ENCODE measurements around the gene LIPC. TPM values are rescaled to one million over a fixed set of nuclear protein-coding genes. Genes with fewer than 3 reads are reported as not detected.

LIPC gene
- under 1 TPM; 0.60 to 0.68 TPM for total RNA-seq

GRCh38 chr15:58431221-58432149, at the start of gene LIPC:
TSS of gene LIPC (plus strand) at chr15:58431991. CDS start at chr15:58432033, 42 bp downstream.
- Mint-ChIP-seq H3K27ac (no peak within 1 kb of the TSS), H3K9me3 (no peaks in the 10 kb centered on the region), H3K27me3 (no peaks in the 10 kb centered on the region), H3K4me3 (no peak within 1 kb of the TSS), H3K4me1 (no peaks in the 10 kb centered on the region), H3K36me3 (ENCODE audit: low read depth) (no peaks in the 10 kb centered on the region)
- ChIA-PET CTCF (interaction anchor here (0.7 kb wide), 1 partner anchor 162 kb away, joined by 3 read pairs; no protein-coding TSS in a partner anchor), POLR2A (no interaction called here)
- no peak for DNase-seq

- ChIA-PET POLR2A (no interaction called here), CTCF (no interaction called here)
- Mint-ChIP-seq H3K27me3 (peaks cover 2% of the 10 kb centered on the region), H3K4me1 (no peaks in the 10 kb centered on the region), H3K9me3 (peaks cover 4% of the 10 kb centered on the region), H3K27ac (no peak overlapping the region), H3K4me3 (no peak overlapping the region), H3K36me3 (ENCODE audit: low read depth) (no peaks in the 10 kb centered on the region)
- DNase-seq = no peak
Measured at GRCh38 chr15:58383876-58384275, 47.9 kb upstream of the LIPC start.

GRCh38 chr15:58384667-58385066, 47.1 kb upstream of the LIPC start:
- Mint-ChIP-seq H3K9me3 (no peaks in the 10 kb centered on the region), H3K4me1 (no peaks in the 10 kb centered on the region), H3K27ac (no peak overlapping the region), H3K36me3 (ENCODE audit: low read depth) (no peaks in the 10 kb centered on the region), H3K4me3 (no peak overlapping the region), H3K27me3 (peaks cover 2% of the 10 kb centered on the region)
- DNase-seq = no peak
- ChIA-PET POLR2A (interaction anchor here (0.8 kb wide), 1 partner anchor 26 kb away, joined by 3 read pairs; no protein-coding TSS in a partner anchor), CTCF (no interaction called here)

GRCh38 chr15:58386081-58386480, 45.7 kb upstream of the LIPC start:
- Mint-ChIP-seq H3K9me3 (no peaks in the 10 kb centered on the region), H3K27ac (no peak overlapping the region), H3K4me3 (no peak overlapping the region), H3K27me3 (peaks cover 4% of the 10 kb centered on the region), H3K4me1 (no peaks in the 10 kb centered on the region), H3K36me3 (ENCODE audit: low read depth) (no peaks in the 10 kb centered on the region)
- DNase-seq = no peak
- ChIA-PET CTCF (interaction anchor here (1.7 kb wide), 1 partner anchor 158 kb away, joined by 5 read pairs; no protein-coding TSS in a partner anchor), POLR2A (no interaction called here)

GRCh38 chr15:58386641-58387040, 45.1 kb upstream of the LIPC start:
- ChIA-PET CTCF (interaction anchor here (1.7 kb wide), 1 partner anchor 159 kb away, joined by 5 read pairs; no protein-coding TSS in a partner anchor), POLR2A (no interaction called here)
- H3K9me3 Mint-ChIP-seq = no peaks in the 10 kb centered on the region
- H3K36me3 Mint-ChIP-seq (ENCODE audit: low read depth) = no peaks in the 10 kb centered on the region
- no peak overlapping the region for H3K4me3 Mint-ChIP-seq
- no peak for DNase-seq
- peaks cover 6% of the 10 kb centered on the region for H3K27me3 Mint-ChIP-seq
- no peaks in the 10 kb centered on the region for H3K4me1 Mint-ChIP-seq
- no peak overlapping the region for H3K27ac Mint-ChIP-seq

GRCh38 chr15:58387130-58387529, 44.7 kb upstream of the LIPC start:
- Mint-ChIP-seq H3K27me3 (peaks cover 6% of the 10 kb centered on the region), H3K4me1 (no peaks in the 10 kb centered on the region), H3K36me3 (ENCODE audit: low read depth) (no peaks in the 10 kb centered on the region), H3K9me3 (no peaks in the 10 kb centered on the region), H3K4me3 (no peak overlapping the region), H3K27ac (no peak overlapping the region)
- POLR2A ChIA-PET = no interaction called here
- DNase-seq = no peak
- CTCF ChIA-PET = interaction anchor here (1.7 kb wide), 1 partner anchor 159 kb away, joined by 5 read pairs; no protein-coding TSS in a partner anchor

- H3K4me1 Mint-ChIP-seq = no peaks in the 10 kb centered on the region
- H3K9me3 Mint-ChIP-seq = no peaks in the 10 kb centered on the region
- no peak overlapping the region for H3K4me3 Mint-ChIP-seq
- H3K27me3 Mint-ChIP-seq = peaks cover 6% of the 10 kb centered on the region
- no peak for DNase-seq
- H3K27ac Mint-ChIP-seq = no peak overlapping the region
- ChIA-PET POLR2A (no interaction called here), CTCF (no interaction called here)
- H3K36me3 Mint-ChIP-seq (ENCODE audit: low read depth) = no peaks in the 10 kb centered on the region
Measured at GRCh38 chr15:58388211-58388610, 43.6 kb upstream of the LIPC start.

GRCh38 chr15:58390118-58390517, 41.7 kb upstream of the LIPC start:
- ChIA-PET POLR2A (no interaction called here), CTCF (no interaction called here)
- DNase-seq = no peak
- Mint-ChIP-seq H3K27me3 (peaks cover 11% of the 10 kb centered on the region), H3K27ac (no peak overlapping the region), H3K4me3 (no peak overlapping the region), H3K4me1 (no peaks in the 10 kb centered on the region), H3K36me3 (ENCODE audit: low read depth) (no peaks in the 10 kb centered on the region), H3K9me3 (no peaks in the 10 kb centered on the region)

- peaks cover 13% of the 10 kb centered on the region for H3K27me3 Mint-ChIP-seq
- H3K27ac Mint-ChIP-seq = no peak overlapping the region
- ChIA-PET POLR2A (no interaction called here), CTCF (no interaction called here)
- no peak for DNase-seq
- H3K4me1 Mint-ChIP-seq = no peaks in the 10 kb centered on the region
- no peaks in the 10 kb centered on the region for H3K9me3 Mint-ChIP-seq
- H3K36me3 Mint-ChIP-seq (ENCODE audit: low read depth) = no peaks in the 10 kb centered on the region
- H3K4me3 Mint-ChIP-seq = no peak overlapping the region
Measured at GRCh38 chr15:58390655-58391054, 41.1 kb upstream of the LIPC start.

GRCh38 chr15:58391088-58391487, 40.7 kb upstream of the LIPC start:
- Mint-ChIP-seq H3K27me3 (peaks cover 15% of the 10 kb centered on the region), H3K4me1 (no peaks in the 10 kb centered on the region), H3K36me3 (ENCODE audit: low read depth) (no peaks in the 10 kb centered on the region), H3K4me3 (no peak overlapping the region), H3K9me3 (no peaks in the 10 kb centered on the region), H3K27ac (no peak overlapping the region)
- POLR2A ChIA-PET = no interaction called here
- CTCF ChIA-PET = no interaction called here
- no peak for DNase-seq

GRCh38 chr15:58392141-58392540, 39.6 kb upstream of the LIPC start:
- no peaks in the 10 kb centered on the region for H3K36me3 Mint-ChIP-seq (ENCODE audit: low read depth)
- CTCF ChIA-PET = no interaction called here
- H3K27me3 Mint-ChIP-seq = peaks cover 17% of the 10 kb centered on the region
- DNase-seq = no peak
- no peak overlapping the region for H3K4me3 Mint-ChIP-seq
- H3K4me1 Mint-ChIP-seq = no peaks in the 10 kb centered on the region
- no peaks in the 10 kb centered on the region for H3K9me3 Mint-ChIP-seq
- POLR2A ChIA-PET = no interaction called here
- no peak overlapping the region for H3K27ac Mint-ChIP-seq

GRCh38 chr15:58392611-58393161, 39.1 kb upstream of the LIPC start:
- Mint-ChIP-seq H3K4me3 (no peak overlapping the region), H3K27ac (no peak overlapping the region), H3K36me3 (ENCODE audit: low read depth) (no peaks in the 10 kb centered on the region), H3K9me3 (no peaks in the 10 kb centered on the region), H3K27me3 (peaks cover 18% of the 10 kb centered on the region), H3K4me1 (no peaks in the 10 kb centered on the region)
- DNase-seq = no peak
- ChIA-PET POLR2A (interaction anchor here (1.5 kb wide), 1 partner anchor 18 kb away, joined by 3 read pairs; no protein-coding TSS in a partner anchor), CTCF (no interaction called here)

GRCh38 chr15:58393241-58393662, 38.5 kb upstream of the LIPC start:
- Mint-ChIP-seq H3K4me3 (no peak overlapping the region), H3K27me3 (peaks cover 18% of the 10 kb centered on the region), H3K4me1 (no peaks in the 10 kb centered on the region), H3K9me3 (no peaks in the 10 kb centered on the region), H3K36me3 (ENCODE audit: low read depth) (no peaks in the 10 kb centered on the region), H3K27ac (no peak overlapping the region)
- ChIA-PET CTCF (no interaction called here), POLR2A (interaction anchor here (1.5 kb wide), 1 partner anchor 17 kb away, joined by 3 read pairs; no protein-coding TSS in a partner anchor)
- no peak for DNase-seq

All from activated CD4-positive, alpha-beta memory T cell treated with anti-CD3 and anti-CD28 coated beads, Interleukin-2, amount 10 ng/mL, durations not matched to agents 7 days and 5 days (primary cell).